Osteocyte (in vitro differentiated cells): ENCODE data around the gene CHD6. TPM values are rescaled to one million over a fixed set of nuclear protein-coding genes. Genes with fewer than 3 reads are reported as not detected.
"Not testable (repeated sequence)": the region's sequence is repeated elsewhere in the genome, so short reads cannot be mapped to it uniquely, and the experiment has no call there.

ENCODE experiments used
- DNase-seq: peaks from one replicate; pipeline ENCODE4 v3.0.0; 2021; ENCODE audit warnings: mixed read lengths; ENCODE audit not compliant: unreplicated experiment; ENCODE audit errors: extremely low spot score
- H3K27ac Mint-ChIP-seq: one replicate; pipeline ENCODE4 v1.8.0; 2021; ENCODE audit warnings: mild to moderate bottlenecking, mixed read lengths; ENCODE audit not compliant: unreplicated experiment
- H3K27me3 Mint-ChIP-seq: one replicate; pipeline ENCODE4 v1.8.0; 2021; ENCODE audit warnings: mixed read lengths; ENCODE audit not compliant: unreplicated experiment
- H3K36me3 Mint-ChIP-seq: one replicate; pipeline ENCODE4 v1.8.0; 2021; ENCODE audit warnings: mixed read lengths; ENCODE audit not compliant: unreplicated experiment
- H3K4me1 Mint-ChIP-seq: one replicate; pipeline ENCODE4 v1.8.0; 2021; ENCODE audit warnings: mixed read lengths; ENCODE audit not compliant: unreplicated experiment
- H3K4me3 Mint-ChIP-seq: one replicate; pipeline ENCODE4 v1.8.0; 2021; ENCODE audit warnings: mild to moderate bottlenecking, moderate library complexity, mixed read lengths; ENCODE audit not compliant: unreplicated experiment
- H3K9me3 Mint-ChIP-seq: one replicate; pipeline ENCODE4 v1.8.0; 2021; ENCODE audit warnings: mixed read lengths; ENCODE audit not compliant: unreplicated experiment
- CTCF ChIP-seq: fragments of 200-600 bp; sonication (generic); IDR thresholded peaks from 2 replicates; pipeline ENCODE4 v1.5.0; 2021; ENCODE audit warnings: antibody characterized with exemption, mild to moderate bottlenecking, moderate library complexity
- total RNA-seq: library from RNA; stranded (reverse); gene quantifications from 2 replicates; pipeline ENCODE4 v1.2.1, GENCODE V29; 2021

Gene CHD6
- total RNA-seq, 1 donor from 2014 or later, result 51.4 TPM

DNA sequence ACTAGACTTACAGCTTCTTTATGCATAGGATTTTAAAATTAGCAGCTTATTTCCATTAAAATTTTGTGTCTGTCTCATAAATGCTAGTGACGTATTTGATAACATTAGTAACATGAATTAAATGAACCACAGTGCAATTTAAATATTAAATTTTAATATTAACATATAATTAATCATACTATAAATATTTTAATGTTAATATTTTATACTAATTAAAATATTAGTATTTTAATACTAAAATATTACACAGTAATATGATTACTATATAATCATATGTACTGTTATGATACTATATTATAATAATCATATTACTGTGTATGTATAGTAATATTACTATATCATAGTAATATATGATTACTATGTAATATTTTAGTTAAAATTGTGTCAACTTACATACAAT, 73.7 kb downstream of the CHD6 start:
- DNase-seq, result no peak
- Mint-ChIP-seq H3K36me3 (no peaks in the 10 kb centered on the region), H3K27ac (no peak overlapping the region), H3K27me3 (no peaks in the 10 kb centered on the region), H3K4me3 (no peak overlapping the region), H3K4me1 (peaks cover 3% of the 10 kb centered on the region), H3K9me3 (no peaks in the 10 kb centered on the region)
- no peak for TF ChIP-seq CTCF

DNA sequence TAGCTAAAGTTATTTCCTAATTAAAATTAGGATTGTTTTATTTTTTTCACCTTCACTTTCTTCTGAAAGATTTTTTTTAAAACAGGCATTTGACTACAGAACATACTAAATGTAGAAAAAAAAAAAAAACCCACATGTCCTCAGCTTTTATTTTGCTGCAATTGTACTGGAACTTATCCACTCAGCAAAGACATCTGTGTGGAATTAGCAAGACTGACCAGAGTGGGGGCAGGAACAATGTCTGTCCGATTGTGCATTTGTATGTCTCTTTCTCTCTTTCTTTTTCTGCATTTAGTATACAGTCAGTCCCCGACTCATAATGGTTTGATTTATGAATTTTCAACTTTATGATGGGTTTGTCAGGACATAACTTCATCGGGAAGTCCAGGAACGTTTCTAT, 77.3 kb downstream of the CHD6 start:
- Mint-ChIP-seq H3K4me3 (no peak overlapping the region), H3K9me3 (peaks cover 5% of the 10 kb centered on the region), H3K27ac (no peak overlapping the region), H3K27me3 (no peaks in the 10 kb centered on the region), H3K4me1 (peaks cover 3% of the 10 kb centered on the region), H3K36me3 (peaks cover 10% of the 10 kb centered on the region)
- TF ChIP-seq CTCF, result no peak
- no peak for DNase-seq

GRCh38 chr20:41540459-41540858, 77.7 kb downstream of the CHD6 start:
- Mint-ChIP-seq H3K27ac (no peak overlapping the region), H3K27me3 (no peaks in the 10 kb centered on the region), H3K9me3 (peaks cover 5% of the 10 kb centered on the region), H3K4me3 (no peak overlapping the region), H3K4me1 (peaks cover 3% of the 10 kb centered on the region), H3K36me3 (peaks cover 10% of the 10 kb centered on the region)
- DNase-seq, result no peak
- TF ChIP-seq CTCF, result no peak

DNA sequence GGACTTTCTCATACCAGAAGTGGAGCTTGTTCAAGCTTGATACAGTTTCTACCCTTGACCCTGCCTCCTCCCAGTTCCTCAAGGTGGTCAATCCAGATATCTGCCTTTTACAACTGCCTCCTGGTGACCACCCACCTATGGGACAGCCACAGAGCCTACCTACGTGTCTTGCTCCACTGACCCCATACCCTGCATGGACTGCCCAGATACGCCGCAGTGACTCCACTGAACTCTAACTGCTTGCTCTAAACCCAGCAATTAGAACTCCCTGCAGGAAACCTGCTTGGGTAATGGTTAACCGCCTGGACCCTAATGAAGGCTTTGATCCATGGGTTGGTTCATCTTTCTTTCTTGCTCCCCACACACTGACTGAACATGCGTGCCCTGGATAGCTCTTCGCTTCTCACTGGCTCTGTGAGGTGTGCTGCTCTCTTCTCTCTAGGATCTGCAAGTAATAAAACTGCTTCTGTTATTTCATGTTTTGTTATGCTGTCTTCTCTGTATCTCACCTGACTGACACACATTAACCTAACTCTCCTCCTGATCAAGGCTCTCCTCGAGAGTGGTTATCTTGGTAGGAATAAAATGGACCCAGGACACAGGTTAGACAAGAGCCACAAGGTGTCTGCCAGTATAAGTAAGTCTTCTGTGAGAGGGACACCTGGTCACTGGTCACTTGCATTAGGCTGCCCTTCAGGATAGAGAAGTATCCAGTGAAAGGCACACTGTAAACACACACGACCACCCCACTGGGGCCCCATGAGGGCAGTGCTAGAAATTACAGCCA, 79.2 kb downstream of the CHD6 start:
- peaks cover 11% of the 10 kb centered on the region for H3K4me1 Mint-ChIP-seq
- H3K27ac Mint-ChIP-seq, result no peak overlapping the region
- H3K27me3 Mint-ChIP-seq, result no peaks in the 10 kb centered on the region
- no peak overlapping the region for H3K4me3 Mint-ChIP-seq
- no peak for DNase-seq
- TF ChIP-seq CTCF, result no peak
- peaks cover 5% of the 10 kb centered on the region for H3K9me3 Mint-ChIP-seq
- H3K36me3 Mint-ChIP-seq, result peaks cover 10% of the 10 kb centered on the region

GRCh38 chr20:41537865-41538264, 80.3 kb downstream of the CHD6 start:
- H3K9me3 Mint-ChIP-seq, result peaks cover 5% of the 10 kb centered on the region
- TF ChIP-seq CTCF, result no peak
- no peak overlapping the region for H3K4me3 Mint-ChIP-seq
- H3K27ac Mint-ChIP-seq, result no peak overlapping the region
- peaks cover 14% of the 10 kb centered on the region for H3K36me3 Mint-ChIP-seq
- H3K27me3 Mint-ChIP-seq, result no peaks in the 10 kb centered on the region
- no peak for DNase-seq
- H3K4me1 Mint-ChIP-seq, result peaks cover 11% of the 10 kb centered on the region

GRCh38 chr20:41535551-41535950, 82.6 kb downstream of the CHD6 start:
- peaks cover 15% of the 10 kb centered on the region for H3K36me3 Mint-ChIP-seq
- not testable (repeated sequence) for H3K4me1 Mint-ChIP-seq, H3K4me3 Mint-ChIP-seq, H3K27me3 Mint-ChIP-seq, H3K9me3 Mint-ChIP-seq, DNase-seq, H3K27ac Mint-ChIP-seq
